ENCODE measurements around the gene PEG3. TPM values are rescaled to one million over a fixed set of nuclear protein-coding genes. Genes with fewer than 3 reads are reported as not detected.

PEG3 gene
- total RNA-seq, 1 donor from 2014 or later: not detected

DNA sequence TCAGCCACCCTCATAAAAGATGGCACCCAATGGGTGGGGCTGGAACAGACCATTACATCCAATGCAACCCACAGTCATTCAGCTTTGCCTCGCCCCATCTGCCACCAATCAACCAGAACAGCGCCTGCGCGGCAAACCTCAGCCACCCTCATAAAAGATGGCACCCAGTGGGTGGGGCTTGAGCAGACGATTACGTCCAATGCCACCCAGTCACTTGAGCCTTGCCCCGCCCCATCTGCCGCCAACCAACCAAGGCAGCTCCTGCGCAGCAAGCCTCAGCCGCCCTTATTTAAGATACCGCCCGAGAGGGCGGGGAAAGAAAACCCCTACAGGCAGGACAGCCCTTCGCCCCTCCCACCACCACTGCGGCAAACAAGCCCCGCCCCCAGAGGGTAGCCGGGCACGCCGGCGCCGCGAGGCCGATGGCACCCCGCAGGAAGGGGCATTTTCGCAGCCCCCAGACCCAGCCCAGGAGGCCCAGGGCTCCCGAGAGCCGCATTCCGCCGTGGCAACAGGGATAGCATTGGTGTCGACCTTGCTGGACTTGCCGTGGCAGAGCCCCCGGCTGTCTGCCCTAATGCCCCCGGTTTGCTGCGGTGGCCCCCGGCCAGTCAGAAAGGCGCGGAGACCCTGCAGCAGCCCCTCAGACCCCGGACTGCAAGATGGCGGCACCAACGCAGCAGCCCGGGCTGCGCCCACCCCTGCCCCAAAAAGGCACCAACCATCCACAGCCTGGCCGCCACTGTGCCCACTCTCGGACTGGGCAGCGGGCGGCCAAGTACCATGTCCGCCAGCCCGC lies 675 bp downstream of the PEG3 start:
- peaks cover 4% of the 10 kb centered on the region for H3K36me3 Mint-ChIP-seq (ENCODE audit: unreplicated experiment)
- DNase-seq (ENCODE audit: extremely low spot score, unreplicated experiment): no peak
- no peaks in the 10 kb centered on the region for H3K4me1 Mint-ChIP-seq (ENCODE audit: unreplicated experiment)
- TF ChIP-seq, protein P1, sequence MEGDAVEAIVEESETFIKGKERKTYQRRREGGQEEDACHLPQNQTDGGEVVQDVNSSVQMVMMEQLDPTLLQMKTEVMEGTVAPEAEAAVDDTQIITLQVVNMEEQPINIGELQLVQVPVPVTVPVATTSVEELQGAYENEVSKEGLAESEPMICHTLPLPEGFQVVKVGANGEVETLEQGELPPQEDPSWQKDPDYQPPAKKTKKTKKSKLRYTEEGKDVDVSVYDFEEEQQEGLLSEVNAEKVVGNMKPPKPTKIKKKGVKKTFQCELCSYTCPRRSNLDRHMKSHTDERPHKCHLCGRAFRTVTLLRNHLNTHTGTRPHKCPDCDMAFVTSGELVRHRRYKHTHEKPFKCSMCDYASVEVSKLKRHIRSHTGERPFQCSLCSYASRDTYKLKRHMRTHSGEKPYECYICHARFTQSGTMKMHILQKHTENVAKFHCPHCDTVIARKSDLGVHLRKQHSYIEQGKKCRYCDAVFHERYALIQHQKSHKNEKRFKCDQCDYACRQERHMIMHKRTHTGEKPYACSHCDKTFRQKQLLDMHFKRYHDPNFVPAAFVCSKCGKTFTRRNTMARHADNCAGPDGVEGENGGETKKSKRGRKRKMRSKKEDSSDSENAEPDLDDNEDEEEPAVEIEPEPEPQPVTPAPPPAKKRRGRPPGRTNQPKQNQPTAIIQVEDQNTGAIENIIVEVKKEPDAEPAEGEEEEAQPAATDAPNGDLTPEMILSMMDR (IDR thresholded peaks at IDR 0.05): no peak
- H3K9me3 Mint-ChIP-seq (ENCODE audit: unreplicated experiment): peaks cover 24% of the 10 kb centered on the region
- H3K27me3 Mint-ChIP-seq (ENCODE audit: unreplicated experiment): no peaks in the 10 kb centered on the region
- H3K4me3 Mint-ChIP-seq (ENCODE audit: unreplicated experiment): no peak overlapping the region
- no peak overlapping the region for H3K27ac Mint-ChIP-seq (ENCODE audit: unreplicated experiment)

DNA sequence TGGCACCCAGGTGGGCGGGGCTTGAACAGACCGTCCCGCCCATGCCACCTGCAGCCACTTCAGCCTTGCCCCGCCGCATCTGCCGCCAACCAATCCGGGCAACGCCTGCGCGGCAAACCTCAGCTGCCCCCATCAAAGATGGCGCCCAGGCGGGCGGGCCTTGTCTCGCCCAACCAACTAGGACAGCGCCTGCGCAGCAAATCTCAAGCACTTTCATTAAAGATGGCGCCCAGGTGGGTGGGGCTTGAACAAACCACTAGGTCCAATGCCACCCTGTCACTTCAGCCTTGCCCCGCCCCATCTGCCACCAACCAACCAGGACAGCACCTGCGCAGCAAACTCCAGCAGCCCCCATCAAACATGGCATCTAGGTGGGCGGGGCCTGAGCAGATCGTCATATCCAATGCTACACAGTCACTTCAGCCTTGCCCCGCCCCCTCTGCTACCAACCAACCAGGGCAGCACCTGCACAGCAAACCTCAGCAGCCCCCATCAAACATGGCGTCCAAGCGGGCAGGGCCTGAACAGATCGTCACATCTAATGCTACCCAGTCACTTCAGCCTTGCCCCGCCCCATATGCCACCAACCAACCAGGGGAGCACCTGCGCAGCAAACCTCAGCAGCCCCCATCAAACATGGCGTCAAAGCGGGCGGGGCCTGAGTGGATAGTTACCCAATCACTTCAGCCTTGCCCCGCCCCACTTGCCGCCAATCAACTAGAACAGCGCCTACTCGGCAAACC lies 1.4 kb downstream of the PEG3 start:
- H3K36me3 Mint-ChIP-seq (ENCODE audit: unreplicated experiment): peaks cover 4% of the 10 kb centered on the region
- no peaks in the 10 kb centered on the region for H3K4me1 Mint-ChIP-seq (ENCODE audit: unreplicated experiment)
- peaks cover 24% of the 10 kb centered on the region for H3K9me3 Mint-ChIP-seq (ENCODE audit: unreplicated experiment)
- DNase-seq (ENCODE audit: extremely low spot score, unreplicated experiment): no peak
- H3K27ac Mint-ChIP-seq (ENCODE audit: unreplicated experiment): no peak overlapping the region
- H3K27me3 Mint-ChIP-seq (ENCODE audit: unreplicated experiment): no peaks in the 10 kb centered on the region
- TF ChIP-seq, protein P1 (IDR thresholded peaks at IDR 0.05): no peak
- no peak overlapping the region for H3K4me3 Mint-ChIP-seq (ENCODE audit: unreplicated experiment)

DNA sequence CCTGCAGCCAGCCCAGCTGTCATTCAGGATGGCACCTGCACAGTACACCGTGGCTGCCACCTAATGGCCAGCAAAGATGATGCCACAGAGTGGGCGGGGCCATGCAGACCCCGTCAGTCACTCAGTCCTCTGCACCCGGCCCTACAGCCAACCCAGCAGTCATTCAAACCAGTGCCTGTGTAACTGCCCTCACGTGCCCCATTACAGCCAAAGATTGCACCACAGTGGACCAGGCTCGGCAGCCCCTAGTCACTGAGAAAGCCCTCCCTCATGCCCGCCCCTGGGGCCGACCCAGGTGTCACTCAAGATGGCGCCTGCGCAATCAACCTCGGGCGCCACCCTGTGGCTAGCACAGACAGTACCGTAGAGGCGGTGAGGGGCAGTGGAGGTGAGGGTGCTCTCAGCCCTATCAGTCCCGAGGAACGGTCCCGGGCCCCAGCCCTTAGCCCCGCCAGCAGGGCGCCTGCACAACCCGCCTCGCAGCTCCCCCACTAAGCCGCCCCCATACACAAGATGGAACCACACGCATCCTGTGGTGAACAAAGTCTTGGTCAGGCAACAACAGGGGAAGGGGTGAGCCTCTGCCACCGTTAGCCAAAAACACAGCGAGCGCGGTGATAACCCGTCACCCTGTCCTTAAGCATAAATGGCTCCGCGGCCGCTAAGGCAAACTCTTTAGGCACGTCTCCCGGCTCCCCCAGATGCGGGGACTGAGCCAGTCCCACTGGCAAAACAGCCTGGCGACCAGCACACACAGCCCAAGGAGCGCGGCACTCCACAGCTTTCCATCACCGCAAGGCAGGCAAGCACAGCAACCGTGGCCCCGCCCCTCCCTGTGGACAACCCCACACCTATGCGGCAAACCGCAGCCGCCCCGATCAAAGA lies 2.3 kb downstream of the PEG3 start:
- no peaks in the 10 kb centered on the region for H3K4me1 Mint-ChIP-seq (ENCODE audit: unreplicated experiment)
- peaks cover 32% of the 10 kb centered on the region for H3K9me3 Mint-ChIP-seq (ENCODE audit: unreplicated experiment)
- H3K27ac Mint-ChIP-seq (ENCODE audit: unreplicated experiment): no peak overlapping the region
- DNase-seq (ENCODE audit: extremely low spot score, unreplicated experiment): no peak
- TF ChIP-seq, protein P1 (IDR thresholded peaks at IDR 0.05): no peak
- no peaks in the 10 kb centered on the region for H3K27me3 Mint-ChIP-seq (ENCODE audit: unreplicated experiment)
- no peak overlapping the region for H3K4me3 Mint-ChIP-seq (ENCODE audit: unreplicated experiment)
- peaks cover 4% of the 10 kb centered on the region for H3K36me3 Mint-ChIP-seq (ENCODE audit: unreplicated experiment)

DNA sequence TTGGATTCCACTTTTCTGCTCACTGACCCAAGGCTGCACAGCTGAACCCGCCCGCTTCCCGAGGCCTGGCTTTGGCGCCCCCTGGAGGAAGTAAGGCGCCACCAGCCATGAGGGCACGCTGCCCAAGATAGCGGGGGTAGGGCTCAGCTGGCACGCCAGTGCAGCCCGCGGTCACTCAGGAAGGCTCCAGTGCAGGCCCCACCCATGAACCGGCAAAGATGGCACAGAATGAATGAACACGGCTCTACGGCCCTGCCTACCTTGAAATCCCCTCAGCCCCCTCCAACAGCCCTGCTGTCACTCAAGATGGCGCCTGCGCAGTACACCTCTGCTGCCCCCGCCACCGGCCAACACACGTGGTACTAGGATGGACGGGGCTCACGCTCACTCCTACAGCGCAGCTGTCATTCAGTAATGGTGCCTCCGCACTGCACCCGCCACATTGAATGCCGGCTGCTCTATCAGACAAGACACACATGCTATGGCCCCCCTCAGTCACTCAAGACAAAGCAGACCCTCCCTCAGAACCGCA lies 3.0 kb downstream of the PEG3 start:
- no peak overlapping the region for H3K4me3 Mint-ChIP-seq (ENCODE audit: unreplicated experiment)
- H3K36me3 Mint-ChIP-seq (ENCODE audit: unreplicated experiment): peaks cover 4% of the 10 kb centered on the region
- no peak for DNase-seq (ENCODE audit: extremely low spot score, unreplicated experiment)
- no peak overlapping the region for H3K27ac Mint-ChIP-seq (ENCODE audit: unreplicated experiment)
- no peaks in the 10 kb centered on the region for H3K4me1 Mint-ChIP-seq (ENCODE audit: unreplicated experiment)
- TF ChIP-seq, protein P1 (IDR thresholded peaks at IDR 0.05): no peak
- no peaks in the 10 kb centered on the region for H3K27me3 Mint-ChIP-seq (ENCODE audit: unreplicated experiment)
- H3K9me3 Mint-ChIP-seq (ENCODE audit: unreplicated experiment): peaks cover 36% of the 10 kb centered on the region
